ENCODE results near the gene VOPP1.

DNA sequence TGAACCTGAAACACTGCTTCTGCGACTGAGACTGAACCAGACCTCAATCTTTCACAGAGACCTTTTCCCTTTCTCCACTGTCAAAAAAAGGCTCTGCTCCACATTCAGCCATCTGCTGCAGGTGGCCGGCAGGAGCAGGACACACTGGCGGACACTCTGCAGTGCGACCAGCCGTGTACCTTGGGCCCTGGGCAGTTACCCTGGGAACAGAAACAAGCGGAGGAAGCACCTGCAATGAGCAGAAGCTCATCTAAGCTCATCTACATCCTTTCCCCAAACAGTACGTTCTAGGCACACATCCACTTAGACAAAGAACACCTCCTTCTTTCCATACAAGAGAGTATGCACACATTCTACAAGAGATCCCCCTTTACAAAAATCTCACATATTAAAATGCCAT is 22.8 kb downstream of the VOPP1 start:
- TF ChIP-seq, protein P1, sequence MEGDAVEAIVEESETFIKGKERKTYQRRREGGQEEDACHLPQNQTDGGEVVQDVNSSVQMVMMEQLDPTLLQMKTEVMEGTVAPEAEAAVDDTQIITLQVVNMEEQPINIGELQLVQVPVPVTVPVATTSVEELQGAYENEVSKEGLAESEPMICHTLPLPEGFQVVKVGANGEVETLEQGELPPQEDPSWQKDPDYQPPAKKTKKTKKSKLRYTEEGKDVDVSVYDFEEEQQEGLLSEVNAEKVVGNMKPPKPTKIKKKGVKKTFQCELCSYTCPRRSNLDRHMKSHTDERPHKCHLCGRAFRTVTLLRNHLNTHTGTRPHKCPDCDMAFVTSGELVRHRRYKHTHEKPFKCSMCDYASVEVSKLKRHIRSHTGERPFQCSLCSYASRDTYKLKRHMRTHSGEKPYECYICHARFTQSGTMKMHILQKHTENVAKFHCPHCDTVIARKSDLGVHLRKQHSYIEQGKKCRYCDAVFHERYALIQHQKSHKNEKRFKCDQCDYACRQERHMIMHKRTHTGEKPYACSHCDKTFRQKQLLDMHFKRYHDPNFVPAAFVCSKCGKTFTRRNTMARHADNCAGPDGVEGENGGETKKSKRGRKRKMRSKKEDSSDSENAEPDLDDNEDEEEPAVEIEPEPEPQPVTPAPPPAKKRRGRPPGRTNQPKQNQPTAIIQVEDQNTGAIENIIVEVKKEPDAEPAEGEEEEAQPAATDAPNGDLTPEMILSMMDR (IDR thresholded peaks at IDR 0.05) = no peak
- TF ChIP-seq POLR2A (IDR thresholded peaks at IDR 0.05) = no peak
- TF ChIP-seq POLR2AphosphoS5 (IDR thresholded peaks at IDR 0.05) = no peak
